ENCODE results near the gene ADCY5.

Gene ADCY5

DNA sequence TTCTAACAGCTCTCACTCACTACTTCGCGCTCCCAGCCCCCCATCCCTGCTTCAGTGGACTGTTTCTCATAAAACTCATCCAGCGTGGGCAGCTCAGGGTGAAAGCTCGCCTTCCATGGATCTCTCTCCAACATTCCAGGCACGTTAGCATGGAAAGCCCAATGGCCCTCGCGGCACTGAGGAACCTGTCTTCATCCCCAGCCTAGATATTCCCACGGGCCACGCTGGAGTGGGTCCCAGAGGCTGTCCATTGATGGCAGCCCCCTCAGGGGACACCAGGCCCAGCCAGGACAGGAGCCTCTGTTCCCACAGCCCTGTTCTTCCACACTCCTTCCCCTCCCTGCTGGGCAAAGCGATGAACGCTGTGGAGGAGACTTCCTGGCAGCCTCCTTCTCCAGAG lies 126.0 kb downstream of the ADCY5 start:
- no peak for DNase-seq

DNA sequence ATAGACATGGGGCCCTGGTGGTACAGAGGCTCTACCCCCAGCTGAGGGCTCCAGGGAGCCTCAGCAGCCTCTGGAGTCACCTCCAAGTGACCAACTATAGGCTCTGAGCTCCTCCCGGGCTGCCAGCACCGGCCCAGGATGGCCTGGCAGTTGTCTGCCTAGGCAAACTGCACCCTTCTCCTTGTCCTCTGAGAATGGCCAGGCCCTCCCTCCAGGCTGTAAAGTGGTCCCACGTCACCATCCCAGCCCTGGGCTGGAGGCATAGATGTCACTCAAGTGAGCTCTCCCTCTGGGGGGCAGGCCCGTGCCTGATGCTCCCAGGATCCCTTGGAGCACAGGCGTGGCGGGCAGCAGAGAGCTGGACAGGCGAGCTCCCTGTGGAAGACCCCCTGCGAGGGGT lies 127.1 kb downstream of the ADCY5 start:
- no peak for DNase-seq

DNA sequence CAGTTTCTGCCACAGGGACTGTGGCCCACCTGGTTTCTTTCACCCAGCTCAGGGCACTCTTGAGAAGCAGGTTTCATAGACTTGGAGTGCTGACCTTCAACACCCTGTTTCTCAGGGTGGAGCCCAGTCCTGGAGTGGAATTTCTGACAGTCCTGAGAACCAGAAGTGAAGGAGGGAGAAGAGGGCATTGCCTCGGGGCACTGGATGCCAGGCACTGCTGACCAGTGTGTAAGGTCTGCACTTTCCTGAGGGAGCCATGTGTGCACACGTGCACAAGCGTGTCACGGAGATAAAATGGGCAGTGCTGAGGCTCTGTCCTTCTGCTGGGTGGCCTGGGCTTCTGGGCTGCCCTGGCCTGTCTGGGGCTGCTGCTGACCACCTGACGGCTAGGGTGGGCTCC lies 128.7 kb downstream of the ADCY5 start:
- no peak for DNase-seq

DNA sequence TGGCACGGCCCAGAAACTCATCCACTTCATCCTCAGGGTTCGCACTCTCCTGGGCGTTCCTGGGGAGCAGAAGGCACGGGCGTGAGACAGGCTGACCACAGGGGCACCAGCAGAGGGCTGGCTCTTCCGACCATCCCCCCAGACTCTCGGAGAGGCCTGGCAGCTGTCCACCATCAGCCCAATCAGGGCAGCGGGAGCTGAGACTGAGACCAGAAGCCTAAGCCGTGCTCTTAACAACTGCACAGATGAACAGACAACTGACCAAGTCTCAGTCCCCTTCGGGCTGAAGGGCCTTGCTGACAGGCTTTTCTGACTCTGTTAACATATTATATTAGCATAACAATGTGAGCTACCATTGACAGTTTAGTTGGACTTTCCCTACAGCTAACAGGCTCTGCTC lies 129.1 kb downstream of the ADCY5 start:
- no peak for DNase-seq

DNA sequence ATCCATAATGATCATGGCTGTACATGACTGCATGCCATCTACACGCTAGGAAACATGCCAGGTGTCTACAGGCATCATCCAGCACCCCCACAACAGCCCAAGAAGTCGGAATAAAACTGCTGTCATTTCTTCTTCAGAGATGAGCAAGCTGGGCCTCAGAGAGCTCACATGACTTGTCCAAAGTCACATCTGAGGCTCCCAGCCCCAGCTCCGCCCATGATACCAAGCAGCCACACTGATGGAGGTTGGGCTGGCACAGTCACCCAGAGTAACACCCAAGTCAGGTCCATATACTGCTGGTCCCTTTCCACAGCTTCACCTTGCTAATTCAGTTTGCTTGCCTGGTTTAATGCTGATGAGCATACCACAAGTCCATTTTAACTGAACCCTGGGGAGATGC lies 130.5 kb downstream of the ADCY5 start:
- DNase-seq = no peak

DNA sequence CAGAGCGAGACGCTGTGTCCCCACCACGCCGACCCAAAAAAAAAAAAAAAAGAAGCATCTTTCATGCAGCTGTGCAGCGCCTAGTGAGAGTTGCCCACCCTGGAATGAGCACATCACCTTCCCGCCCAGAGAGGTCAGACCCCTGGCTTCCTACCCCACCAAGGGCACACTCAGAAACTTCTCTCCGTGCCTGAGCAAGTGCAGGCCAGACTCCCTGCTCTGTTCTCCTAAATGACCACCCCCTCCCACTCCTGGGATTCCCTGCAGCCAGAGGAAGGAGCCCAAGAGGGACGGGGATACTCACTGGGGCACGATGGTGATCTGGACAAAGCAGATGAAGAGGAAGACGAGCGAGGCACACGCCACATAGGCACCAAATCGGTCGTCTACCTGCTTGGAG lies 131.2 kb downstream of the ADCY5 start:
- DNase-seq = no peak

DNA sequence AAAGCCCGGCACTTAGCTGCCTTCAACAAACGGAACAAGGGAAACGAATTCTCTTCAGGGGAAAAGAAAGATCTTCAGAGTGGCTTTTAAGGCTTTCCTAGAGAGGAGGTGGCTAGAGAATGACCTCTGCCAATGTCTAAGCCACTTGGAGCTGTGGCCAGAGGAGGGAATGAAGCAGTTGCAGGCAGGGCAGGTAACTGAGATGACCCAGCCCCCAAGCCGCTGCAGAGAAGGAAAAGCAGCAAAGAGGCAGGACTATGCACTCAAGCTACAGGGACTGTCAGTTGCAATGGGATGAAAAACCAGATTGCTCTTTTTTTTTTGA lies 133.7 kb downstream of the ADCY5 start:
- DNase-seq = no peak

DNA sequence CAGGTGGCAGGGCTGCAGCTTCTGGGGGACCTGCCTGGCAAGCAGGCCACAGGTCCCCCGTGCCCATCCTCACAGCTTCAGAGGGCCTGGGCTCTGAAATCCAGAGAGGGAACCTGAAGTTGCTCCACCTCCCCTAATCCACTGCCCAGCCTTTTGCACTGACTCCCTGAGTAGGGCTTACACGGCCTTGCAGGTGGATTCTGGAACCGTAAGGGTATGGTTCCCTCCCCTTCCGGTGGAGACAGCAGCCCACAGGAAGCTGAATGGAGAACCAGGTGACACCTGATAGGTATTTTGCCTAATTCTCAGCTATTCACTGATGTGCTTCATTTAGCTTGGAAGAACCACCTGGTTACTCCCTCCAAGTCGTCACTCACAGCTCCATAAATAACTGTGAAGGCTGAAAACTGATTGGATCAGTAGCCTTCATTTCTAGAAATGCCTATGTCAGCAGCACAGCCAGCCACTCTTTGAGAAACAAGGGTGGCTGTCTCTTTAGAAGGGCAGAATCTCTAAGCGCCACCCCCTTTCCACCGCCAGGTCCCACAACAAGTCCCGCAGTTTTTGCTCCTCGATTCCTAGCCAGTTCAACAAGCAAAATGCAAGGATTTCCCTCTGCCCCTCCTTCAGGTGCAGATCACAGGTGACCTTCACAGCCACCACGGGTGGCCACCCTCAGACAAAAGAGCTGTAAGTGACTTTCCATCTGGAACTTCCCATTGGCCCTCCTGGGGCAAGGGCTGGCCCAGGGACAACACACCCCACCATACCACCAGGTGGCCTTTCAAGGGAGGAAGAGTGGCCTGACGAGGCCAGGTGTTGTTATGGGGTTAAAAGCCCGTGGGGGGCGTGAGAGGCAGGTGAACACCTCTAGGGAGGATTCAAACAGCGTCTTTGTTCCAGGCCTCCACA lies 134.3 kb downstream of the ADCY5 start:
- DNase-seq = no peak

DNA sequence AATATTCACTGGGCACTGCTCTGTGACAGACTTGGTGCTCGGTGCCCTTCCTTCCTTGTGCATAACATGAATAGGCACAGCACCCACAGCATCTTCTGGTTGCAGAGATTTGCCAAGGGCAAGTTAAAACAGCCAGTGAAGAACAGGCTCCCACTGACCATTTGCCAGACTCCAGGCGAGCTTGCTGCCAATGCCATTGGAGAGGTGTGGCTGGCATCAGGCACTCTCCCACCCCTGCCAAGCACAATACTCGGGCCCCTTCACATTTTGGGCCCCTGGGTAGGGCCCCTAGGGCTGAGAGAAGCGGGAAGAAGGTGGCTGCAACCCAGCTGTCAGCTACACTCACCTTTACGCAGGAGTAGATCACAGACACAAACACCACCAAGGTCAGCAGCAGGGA lies 135.0 kb downstream of the ADCY5 start:
- no peak for DNase-seq

DNA sequence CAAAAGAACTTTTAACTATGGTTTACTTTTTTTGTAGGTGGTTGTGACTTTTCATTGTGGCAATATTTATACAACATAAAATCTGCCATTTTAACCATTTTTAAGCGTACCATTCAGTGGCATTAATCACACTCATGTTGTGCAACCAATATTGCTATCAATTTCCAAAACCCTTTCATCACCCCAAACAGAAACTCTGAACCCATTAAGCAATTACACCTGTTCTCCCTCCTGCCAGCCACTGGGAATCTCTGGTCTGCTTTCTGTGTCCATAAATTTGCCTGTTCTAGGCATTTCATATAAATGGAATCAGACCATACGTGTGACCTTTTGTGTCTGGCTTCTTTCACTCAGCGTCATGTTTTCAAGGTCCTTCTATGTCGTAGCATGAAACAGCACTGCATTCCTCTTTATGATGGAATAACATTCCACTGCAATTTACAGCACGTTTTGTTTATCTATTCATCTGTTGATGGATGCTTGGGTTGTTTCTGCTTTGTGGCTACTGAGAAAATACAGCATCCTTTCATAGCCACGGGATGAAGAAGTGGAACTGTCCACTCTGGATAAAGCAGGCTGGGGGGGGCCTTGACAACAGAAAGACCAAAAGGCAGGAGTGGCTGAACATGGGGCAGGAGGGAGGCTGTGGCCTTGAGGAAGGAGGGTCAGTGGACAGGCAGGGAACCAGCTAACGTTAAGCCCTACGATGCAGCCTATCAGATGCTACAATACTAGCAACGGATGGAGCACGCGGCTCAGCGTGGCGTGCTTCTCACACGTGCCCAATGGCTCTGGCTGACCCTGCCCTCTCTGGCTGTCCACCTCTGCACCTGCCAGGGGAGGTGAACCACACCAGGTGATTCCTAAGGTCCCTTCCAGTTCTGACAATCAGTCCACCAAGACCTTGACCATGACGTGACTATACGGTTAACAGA lies 136.3 kb downstream of the ADCY5 start:
- DNase-seq = no peak

DNA sequence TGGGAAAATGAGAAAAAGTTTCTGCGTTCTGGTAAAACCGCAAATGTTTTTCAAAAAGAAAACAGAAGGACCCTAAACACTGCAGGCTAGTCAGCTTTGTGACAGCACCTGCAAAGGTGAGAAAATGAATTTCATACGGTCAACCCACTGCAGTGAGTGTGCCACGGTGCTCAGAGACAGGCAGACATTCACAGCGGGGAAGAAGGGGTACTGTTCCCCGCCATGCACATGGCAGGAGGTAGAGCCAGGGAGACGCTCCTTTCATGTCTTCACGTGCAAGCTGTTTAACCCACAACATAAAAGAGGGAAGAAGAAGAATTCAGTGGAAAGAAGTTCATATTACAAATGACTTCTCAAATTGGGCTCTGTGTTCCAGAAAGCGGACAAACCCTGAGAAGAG lies 137.7 kb downstream of the ADCY5 start:
- no peak for DNase-seq

DNA sequence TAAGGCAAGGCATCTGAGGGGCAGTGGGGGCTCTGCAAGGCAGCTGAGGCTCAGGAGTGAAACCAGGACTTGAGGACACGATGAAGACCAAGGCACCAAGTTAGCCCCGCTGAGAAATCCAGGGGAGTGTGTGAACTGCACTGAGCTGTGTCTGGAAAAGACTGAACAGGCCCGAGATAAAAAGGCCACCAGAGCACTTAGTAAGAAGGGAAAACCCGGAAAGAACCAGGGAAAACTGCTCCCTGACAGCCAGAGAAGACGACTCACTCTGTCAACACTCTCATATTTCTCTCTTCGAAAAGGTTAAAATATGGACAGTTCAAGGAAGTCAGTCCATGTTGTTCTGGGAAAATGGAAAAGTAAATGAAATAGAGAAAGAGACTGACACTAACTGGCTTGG lies 138.1 kb downstream of the ADCY5 start:
- DNase-seq = no peak

DNA sequence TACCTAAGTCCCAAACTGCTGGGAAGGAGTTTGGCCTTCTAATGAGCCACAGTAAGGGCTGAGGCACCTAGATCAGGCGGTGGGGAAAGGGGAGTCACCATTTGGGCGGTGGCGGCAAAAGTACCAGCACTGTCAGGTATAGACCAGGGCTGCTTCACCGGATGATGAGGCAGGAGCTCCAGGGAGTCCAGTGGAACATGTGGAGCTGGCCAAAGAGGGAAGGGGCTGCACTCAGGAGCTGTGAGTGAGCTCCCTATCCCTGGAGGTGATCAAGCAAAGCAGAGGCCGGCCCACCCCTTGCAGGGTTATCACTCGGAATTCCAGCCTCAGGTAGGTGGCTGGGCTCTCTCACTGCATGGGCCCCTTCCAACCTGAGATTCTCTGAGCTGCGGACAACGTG lies 138.7 kb downstream of the ADCY5 start:
- no peak for DNase-seq

DNA sequence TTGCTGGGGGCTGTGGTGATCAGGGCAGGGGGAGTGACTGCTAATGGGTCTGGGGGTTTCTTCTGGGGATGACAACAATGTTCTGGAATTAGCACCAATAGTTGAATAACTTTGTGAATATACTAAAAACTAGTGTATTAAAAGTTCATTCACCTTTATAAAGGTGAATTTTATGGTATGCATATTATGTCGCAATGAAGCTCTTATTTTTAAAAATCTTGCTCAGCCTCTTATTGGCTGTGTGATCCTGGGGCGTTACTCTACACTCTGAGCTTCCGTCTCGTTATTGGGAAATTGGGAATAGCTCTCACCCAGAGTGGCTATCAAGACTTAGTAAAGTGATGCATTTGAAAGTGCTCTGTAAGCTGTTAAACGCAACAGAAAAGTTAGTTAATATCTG lies 141.8 kb downstream of the ADCY5 start:
- no peak for DNase-seq

DNA sequence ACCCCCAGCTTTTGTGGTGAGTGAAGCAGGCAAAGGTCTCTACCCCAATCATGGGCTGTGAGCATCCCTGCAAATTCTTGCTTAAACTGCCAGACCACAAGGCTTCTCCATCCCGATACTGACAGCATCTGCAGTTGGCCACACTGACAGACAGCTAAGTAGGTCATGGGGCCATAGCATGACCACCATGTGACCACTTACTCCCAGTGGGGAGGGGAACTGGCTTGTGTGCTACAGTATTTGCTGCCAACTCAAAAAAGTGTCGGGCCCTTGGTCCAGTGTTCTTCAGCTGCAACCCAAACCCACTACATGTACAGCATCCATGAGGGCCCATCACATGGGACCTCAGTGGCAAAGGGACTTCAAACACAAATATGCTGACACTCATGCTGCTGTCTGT lies 143.7 kb downstream of the ADCY5 start:
- no peak for DNase-seq

DNA sequence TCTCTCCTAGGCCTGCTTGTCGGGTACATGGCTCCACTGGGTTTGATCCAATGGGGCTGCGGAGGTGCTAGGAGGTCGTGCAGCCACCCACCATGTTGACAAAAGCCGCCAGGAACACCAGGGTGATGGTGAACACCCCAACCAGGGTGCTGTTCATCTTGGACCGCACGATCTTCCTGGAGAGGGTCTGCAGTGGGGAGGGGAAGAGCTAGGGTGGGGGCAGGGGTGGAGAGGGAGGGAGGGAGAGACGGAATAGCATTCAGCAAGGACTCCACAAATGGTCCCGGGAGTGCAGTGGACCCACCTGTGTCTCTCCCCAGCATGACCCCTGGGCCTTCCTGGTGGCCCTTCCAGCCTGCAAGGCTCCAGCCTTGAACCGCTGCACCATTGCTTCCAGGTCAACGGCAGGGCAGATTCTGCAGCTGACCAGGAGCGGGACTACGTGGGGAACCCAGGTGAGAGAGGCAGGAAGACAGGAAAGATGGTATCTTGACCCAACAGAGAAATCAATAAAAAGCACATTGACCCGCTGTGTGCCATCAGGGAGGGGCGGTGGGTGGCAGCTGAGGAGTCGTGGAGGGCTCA lies 144.8 kb downstream of the ADCY5 start:
- DNase-seq = no peak

DNA sequence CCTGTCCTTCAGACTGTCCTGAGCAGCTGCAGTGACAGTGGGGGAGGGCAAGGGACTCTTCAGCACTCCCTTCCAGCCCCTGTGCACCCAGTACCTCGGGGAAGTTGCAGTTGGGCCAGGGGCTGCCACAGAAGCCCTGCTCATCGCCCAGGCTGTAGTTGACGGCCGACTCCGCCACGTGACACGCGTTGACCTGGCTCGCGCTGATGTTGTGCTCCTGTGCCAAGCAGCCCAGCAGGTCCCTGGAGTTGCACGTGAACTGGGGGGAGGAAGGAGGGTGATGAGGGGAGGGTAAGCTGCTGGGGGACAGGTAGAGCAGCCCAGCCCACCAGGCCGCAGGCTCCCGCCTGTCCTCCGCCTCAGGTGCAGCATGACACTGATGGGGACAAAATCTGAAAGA lies 145.9 kb downstream of the ADCY5 start:
- no peak for DNase-seq

DNA sequence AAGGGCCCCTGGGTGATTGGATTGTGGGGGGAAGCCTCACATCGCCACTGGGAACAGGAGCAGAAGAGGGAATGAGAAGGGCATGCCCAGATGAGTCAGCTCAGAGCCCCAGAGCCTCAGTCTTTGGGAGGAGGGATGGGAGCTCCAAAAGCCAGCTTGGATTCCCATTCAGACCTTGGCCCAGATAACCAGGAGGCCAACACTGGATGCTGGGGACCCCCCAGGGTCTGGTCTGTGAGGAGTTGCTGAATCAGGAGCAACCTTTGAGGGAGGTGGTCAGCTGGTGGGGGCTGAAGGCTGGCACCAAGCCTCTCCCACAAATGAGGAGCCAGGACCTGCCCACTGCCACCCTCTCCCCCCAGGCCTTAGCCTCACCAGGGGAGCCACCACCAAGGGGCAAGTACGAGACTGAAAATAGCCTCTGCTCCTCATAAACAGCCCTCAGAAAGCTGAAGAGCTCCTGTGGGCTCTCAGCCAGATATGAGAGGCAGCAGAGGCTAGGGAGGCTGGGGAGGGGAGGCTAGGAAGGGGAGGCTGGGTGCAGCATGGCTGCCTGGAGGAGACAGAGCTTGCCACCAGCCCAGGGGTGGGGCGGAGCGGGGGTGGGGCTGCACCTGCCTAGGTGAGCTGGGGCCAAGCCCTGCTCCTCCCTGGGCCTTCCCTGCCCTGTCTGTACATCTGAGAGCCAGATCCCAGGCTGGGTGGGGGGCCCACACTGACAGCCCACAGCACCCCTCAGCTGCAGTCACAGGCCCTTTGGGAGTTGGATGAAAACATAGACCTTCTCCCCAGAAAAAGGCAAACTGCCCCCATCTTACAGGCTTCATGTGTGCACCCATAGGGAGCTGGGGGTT lies 147.3 kb downstream of the ADCY5 start:
- no peak for DNase-seq

DNA sequence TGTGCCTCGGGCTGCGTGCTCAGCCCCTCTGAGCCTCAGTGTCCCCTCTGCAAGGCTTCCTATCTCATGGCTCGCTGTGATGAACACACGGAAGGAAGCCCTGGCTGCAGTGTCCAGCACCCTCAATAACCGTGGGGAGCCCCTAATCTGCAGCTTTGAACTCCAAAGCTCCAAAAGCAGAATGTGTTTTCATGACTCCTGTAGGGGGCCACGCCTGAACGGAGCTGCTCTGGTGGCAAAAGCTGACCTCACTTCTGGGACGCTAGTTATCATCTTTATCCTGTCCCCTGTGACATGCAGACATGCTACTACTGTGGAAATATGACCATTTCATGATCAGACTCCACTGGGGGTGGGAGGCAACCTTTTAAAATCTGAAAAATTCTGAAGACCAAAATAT lies 148.3 kb downstream of the ADCY5 start:
- DNase-seq = no peak

DNA sequence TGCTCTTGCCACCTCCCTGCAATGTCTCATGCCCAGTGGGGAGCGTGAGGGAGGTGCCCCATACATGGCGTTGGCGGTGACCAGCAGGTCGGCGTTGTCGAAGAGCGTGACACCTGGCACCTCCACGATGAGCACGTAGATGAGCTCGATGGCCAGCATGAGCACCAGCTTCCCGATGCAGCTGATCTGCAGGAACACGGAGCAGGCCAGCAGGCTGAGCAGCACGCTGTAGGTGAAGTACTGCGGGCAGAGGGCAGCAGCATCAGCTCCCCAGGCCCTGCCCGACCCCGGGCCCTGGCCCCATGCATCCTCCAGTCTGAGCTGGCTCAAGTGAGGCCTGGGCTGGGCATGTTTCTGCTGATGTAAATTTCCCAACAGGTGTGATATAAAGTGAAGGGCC lies 148.8 kb downstream of the ADCY5 start:
- DNase-seq = no peak

DNA sequence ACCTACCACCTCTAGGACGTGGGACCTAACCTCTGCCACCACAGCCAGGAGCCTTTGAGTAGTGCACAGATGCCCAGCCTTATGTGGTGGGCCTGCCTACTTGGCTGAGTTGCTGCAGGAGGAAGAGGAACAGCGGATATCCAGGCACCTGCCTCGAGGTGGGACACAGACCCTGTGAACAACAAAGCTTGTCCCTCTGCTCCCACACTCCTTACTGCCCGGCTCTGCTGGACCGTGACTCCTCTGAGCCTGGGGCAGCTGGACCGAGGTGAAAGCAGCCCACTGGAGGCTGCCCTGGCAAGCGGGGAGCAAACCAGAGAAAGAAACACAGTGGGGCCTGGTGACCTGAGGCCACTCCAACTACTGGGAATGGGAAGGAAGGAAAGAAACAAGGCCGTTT lies 149.3 kb downstream of the ADCY5 start:
- no peak for DNase-seq

DNA sequence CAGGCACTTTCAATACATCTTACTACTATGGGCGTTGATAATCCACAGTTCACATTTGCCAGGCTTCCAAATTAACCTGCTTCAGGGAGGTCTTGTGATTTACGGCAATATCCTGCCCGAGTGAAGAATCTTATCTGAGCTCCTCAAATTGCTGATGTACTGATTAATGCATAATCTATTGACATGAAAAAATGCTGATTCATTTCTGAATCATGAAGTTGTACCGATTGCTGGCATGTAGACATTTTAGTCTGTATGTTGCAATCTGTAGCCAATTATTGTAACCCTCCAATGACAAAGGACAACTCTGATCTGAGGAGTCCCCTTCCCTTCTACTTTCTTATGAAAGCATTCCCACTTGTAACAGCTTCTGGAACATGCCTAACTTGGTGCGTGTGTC lies 150.0 kb downstream of the ADCY5 start:
- no peak for DNase-seq

DNA sequence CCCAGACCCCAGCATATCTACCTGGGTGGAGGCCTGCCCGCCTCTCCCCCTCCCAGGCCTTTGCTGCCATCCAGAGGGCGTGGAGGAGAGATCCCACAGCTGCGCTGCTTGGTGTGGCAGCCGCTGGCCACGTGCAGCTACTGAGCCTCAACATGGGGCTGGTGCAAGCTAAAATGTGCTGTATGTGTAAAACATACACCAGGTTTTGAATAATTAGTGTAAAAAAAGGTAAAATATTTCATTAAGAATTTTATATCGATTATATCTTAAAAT lies 151.3 kb downstream of the ADCY5 start:
- DNase-seq = no peak

Data from SW 1271 (cell line).